Esophagus (tissue), 2 donors: ENCODE results near the gene C6orf52. TPM values are rescaled to one million over a fixed set of nuclear protein-coding genes. Genes with fewer than 3 reads are reported as not detected.
A peak's percentile ranks its signal among the peaks of the same experiment; 100 is the strongest.
"Not testable (repeated sequence)": the region's sequence is repeated elsewhere in the genome, so short reads cannot be mapped to it uniquely, and the experiment has no call there.

ENCODE experiments used
- H3K27ac ChIP-seq, 2 donors: one replicate each; pipeline ENCODE4 v1.5.1; 2013; ENCODE audit warnings: low read depth in 2 of 2, mild to moderate bottlenecking in 2 of 2, inconsistent platforms in 1 of 2, low read length in 1 of 2, moderate library complexity in 1 of 2
- H3K27me3 ChIP-seq, 2 donors: one replicate each; pipeline ENCODE4 v1.6.1; 2013; ENCODE audit warnings: low read length in 2 of 2, control low read depth in 1 of 2, mild to moderate bottlenecking in 1 of 2; ENCODE audit not compliant: insufficient read depth in 2 of 2, control insufficient read depth in 1 of 2
- H3K36me3 ChIP-seq, 2 donors: one replicate each; pipeline ENCODE4 v1.6.1; 2013; ENCODE audit warnings: low read length in 1 of 2; ENCODE audit not compliant: control insufficient read depth in 2 of 2, insufficient read depth in 2 of 2
- H3K4me1 ChIP-seq, 2 donors: one replicate each; pipeline ENCODE4 v1.6.1; 2013; ENCODE audit warnings: low read length in 1 of 2; ENCODE audit not compliant: control insufficient read depth in 2 of 2, insufficient read depth in 2 of 2
- H3K4me3 ChIP-seq, 2 donors: one replicate each; pipeline ENCODE4 v1.5.1; 2013; ENCODE audit warnings: low read length in 2 of 2, mild to moderate bottlenecking in 2 of 2, low read depth in 1 of 2, moderate library complexity in 1 of 2
- H3K9me3 ChIP-seq, 2 donors: one replicate each; pipeline ENCODE4 v1.6.1; 2013; ENCODE audit warnings: mild to moderate bottlenecking in 2 of 2, low read depth in 1 of 2, low read length in 1 of 2, moderate library complexity in 1 of 2; ENCODE audit not compliant: control insufficient read depth in 2 of 2, insufficient read depth in 1 of 2
- WGBS, 2 donors: extraction: QIAGEN DNeasy Blood & Tissue Kit; methylation state at CpG; one replicate each; pipeline ENCODE4 v1.1.7; 2013; 5-methylcytosine and 5-hydroxymethylcytosine counted together
- polyA plus RNA-seq, 2 donors: library from polyadenylated mRNA; stranded (reverse); fragments of 200-250 nt; gene quantifications; one replicate each; pipeline ENCODE4 v1.2.3, GENCODE V29; 2013
- donor health status: healthy with polysubstance abuse.
- donor health status: Bipolar disorder and iron deficiency.

The C6orf52 gene
- polyA plus RNA-seq, 2 donors = 0.69 TPM; not detected in 1

GRCh38 chr6:10725044-10725443, 30.6 kb upstream of the C6orf52 start:
- Histone ChIP-seq H3K27ac (no peak overlapping the region), H3K4me3 (no peak overlapping the region), H3K27me3 (no peaks in the 10 kb centered on the region), H3K9me3 (no peaks in the 10 kb centered on the region), H3K36me3 (peaks cover 3 to 5% of the 10 kb centered on the region in 2 donors), H3K4me1 (peaks cover 2 to 3% of the 10 kb centered on the region in 2 donors)
- 70 to 82% methylated on average over 6 of the region's 6 CpGs for WGBS, 2 donors

DNA sequence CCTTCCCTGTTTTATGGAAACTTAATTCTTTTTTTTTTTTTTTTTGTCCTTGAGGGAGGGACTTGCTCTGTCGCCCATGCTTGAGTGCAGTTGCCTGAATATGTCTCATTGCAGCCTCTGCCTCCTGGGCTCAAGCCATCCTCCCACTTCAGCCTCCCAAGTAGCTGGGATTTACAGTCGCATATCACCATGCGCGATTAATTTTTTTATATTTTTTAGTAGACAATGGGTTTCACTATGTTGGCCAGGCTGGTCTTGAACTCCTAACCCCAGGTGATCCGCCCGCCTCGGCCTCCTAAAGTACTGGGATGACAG, 29.1 kb upstream of the C6orf52 start:
- Histone ChIP-seq H3K9me3 (no peaks in the 10 kb centered on the region), H3K27me3 (no peaks in the 10 kb centered on the region), H3K36me3 (peaks cover 2 to 3% of the 10 kb centered on the region in 2 donors), H3K4me1 (peaks cover 2 to 3% of the 10 kb centered on the region in 2 donors), H3K4me3 (peak overlapping the region; percentile 60 to 71), H3K27ac (peak overlapping the region; percentile 88 to 91)
- 22 to 28% methylated on average over 7 of the region's 7 CpGs for WGBS, 2 donors

DNA sequence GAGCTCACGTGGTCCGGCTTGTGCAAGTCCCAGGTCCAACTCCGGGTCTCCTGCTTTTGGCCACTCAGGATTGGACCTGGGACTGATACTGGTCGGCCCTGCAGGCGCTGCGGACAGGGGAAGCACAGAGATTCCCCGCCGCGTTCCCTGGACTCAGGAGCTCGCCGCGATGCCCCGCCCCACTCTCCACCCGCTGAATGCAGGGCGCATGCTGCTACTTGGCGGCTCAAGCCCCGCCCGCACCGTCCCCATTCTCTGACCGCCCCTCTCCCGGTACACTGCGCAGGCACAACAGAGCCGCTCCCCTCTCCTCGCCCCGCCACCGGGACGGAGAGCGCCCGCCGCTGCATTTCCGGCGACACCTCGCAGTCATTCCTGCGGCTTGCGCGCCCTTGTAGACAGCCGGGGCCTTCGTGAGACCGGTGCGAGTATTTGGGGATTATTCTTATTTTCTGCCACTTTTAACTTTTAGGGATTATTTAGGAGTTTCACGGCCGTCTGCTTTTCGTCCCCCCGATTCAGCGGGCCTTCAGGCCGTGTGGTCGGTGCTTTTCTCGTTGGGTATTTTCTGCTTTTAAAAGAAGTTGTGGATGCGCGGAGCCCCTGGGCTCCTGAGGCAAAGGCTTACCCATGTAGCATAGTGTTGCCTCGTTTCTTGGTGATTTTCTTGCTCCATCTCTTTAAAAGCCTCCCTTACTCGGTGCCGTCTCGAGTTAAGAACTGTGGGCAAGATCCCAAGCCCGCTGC, 28.6 kb upstream of the C6orf52 start, which contains the start of gene TMEM14C:
TSS of gene TMEM14C (plus strand) at position 251 of the 747 bp plus-strand sequence. CDS start 1,544 bp downstream, outside the sequence.
- H3K27ac ChIP-seq = peak within 1 kb of the TSS; percentile 88 to 91
- 0% methylated on average over 54 to 55 of the region's 55 CpGs for WGBS, 2 donors

GRCh38 chr6:10722570-10722819, 28.1 kb upstream of the C6orf52 start:
- peak overlapping the region; percentile 60 to 71 for H3K4me3 ChIP-seq
- 1 to 2% methylated on average over 6 of the region's 6 CpGs for WGBS, 2 donors
- H3K36me3 ChIP-seq = no peaks in the 10 kb centered on the region
- H3K27me3 ChIP-seq = no peaks in the 10 kb centered on the region
- peaks cover 2 to 3% of the 10 kb centered on the region in 2 donors for H3K4me1 ChIP-seq
- peak overlapping the region; percentile 88 to 91 for H3K27ac ChIP-seq
- no peaks in the 10 kb centered on the region for H3K9me3 ChIP-seq

More for the DNA sequence above, 28.6 kb upstream of the C6orf52 start, which contains the start of gene TMEM14C:
- H3K36me3 ChIP-seq = peaks cover 0 to 2% of the 10 kb centered on the region in 2 donors
- H3K9me3 ChIP-seq = no peaks in the 10 kb centered on the region
- peak within 1 kb of the TSS; percentile 60 to 71 for H3K4me3 ChIP-seq
- peaks cover 2 to 3% of the 10 kb centered on the region in 2 donors for H3K4me1 ChIP-seq
- H3K27me3 ChIP-seq = no peaks in the 10 kb centered on the region

- WGBS, 2 donors = 73 to 76% methylated on average over 11 of the region's 11 CpGs
- Histone ChIP-seq H3K27ac (peak overlapping the region; percentile 88 to 91), H3K4me3 (peak overlapping the region; percentile 60 to 71), H3K4me1 (peaks cover 2 to 3% of the 10 kb centered on the region in 2 donors), H3K9me3 (no peaks in the 10 kb centered on the region), H3K27me3 (no peaks in the 10 kb centered on the region), H3K36me3 (no peaks in the 10 kb centered on the region)
Measured at GRCh38 chr6:10721850-10722569, 27.6 kb upstream of the C6orf52 start.

DNA sequence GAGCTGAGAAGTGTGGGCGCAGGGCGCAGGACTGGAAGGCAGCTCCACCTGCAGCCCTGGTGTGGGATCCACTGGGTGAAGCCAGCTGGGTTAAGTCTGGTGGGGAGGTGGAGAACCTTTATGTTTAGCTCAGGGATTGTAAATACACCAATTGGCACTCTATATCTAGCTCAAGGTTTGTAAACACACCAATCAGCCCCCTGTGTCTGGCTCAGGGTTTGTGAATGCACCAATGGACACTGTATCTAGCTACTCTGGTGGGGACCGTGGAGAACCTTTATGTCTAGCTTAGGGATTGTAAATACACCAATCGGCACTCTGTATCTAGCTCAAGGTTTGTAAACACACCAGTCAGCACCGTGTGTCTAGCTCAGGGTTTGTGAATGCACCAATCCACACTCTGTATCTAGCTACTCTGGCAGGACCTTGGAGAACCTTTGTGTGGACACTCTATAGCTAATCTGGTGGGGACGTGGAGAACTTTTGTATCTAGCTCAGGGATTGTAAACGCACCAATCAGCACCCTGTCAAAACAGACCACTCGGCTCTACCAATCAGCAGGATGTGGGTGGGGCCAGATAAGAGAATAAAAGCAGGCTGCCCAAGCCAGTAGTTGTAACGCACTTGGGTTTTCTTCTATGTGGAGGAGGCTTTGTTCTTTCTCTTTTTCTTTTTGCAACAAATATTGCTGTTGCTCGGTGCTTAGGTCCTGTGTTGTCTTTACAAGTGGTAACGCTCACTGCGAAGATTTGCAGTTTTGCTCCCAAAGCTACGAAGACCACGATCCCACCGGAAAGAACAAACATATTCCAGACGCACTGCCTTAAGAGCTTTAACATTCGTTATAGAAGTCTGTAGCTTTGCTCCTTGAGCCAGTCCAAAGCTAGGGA, 26.8 kb upstream of the C6orf52 start:
- Histone ChIP-seq H3K4me3 (peak overlapping the region; percentile 61 to 67), H3K27ac (peak overlapping the region; percentile 90 to 93)
- H3K9me3 ChIP-seq, H3K36me3 ChIP-seq, H3K4me1 ChIP-seq, H3K27me3 ChIP-seq: not testable (repeated sequence)
- 78 to 88% methylated on average over 17 of the region's 17 CpGs for WGBS, 2 donors

DNA sequence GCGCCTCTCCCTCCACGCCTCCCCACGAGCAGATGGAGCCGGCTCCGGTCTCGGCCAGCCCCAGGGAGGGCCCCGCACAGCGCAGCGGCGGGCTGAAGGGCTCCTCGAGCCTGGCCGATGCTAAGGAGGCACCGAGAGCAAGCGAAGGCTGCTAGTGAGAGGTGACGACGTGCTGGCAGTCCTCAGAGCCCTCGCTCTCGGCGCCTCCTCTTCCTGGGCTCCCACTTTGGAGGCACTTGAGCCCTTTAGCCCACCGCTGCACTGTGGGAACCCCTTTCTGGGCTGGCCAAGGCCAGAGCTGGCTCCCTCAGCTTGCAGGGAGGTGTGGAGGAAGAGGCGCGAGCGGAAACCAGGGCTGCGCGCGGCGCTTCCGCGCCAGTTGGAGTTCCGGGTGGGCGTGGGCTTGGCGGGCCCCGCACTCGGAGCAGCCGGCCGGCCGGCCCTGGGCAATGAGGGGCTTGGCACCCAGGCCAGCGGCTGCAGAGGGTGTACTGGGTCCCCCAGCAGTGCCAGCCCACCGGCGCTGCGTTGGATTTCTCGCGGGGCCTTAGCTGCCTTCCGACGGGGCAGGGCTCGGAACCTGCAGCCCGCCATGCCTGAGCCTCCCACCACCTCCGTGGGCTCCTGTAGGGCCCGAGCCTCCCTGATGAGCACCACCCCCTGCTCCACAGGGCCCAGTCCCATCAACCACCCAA, 26.0 kb upstream of the C6orf52 start:
- no peaks in the 10 kb centered on the region for H3K27me3 ChIP-seq
- H3K9me3 ChIP-seq = no peaks in the 10 kb centered on the region
- H3K4me1 ChIP-seq = peaks cover 2 to 3% of the 10 kb centered on the region in 2 donors
- WGBS, 2 donors = 23 to 29% methylated on average over 42 to 49 of the region's 49 CpGs
- H3K4me3 ChIP-seq = peak overlapping the region; percentile 61 to 67
- peak overlapping the region; percentile 90 to 93 for H3K27ac ChIP-seq
- H3K36me3 ChIP-seq = no peaks in the 10 kb centered on the region

DNA sequence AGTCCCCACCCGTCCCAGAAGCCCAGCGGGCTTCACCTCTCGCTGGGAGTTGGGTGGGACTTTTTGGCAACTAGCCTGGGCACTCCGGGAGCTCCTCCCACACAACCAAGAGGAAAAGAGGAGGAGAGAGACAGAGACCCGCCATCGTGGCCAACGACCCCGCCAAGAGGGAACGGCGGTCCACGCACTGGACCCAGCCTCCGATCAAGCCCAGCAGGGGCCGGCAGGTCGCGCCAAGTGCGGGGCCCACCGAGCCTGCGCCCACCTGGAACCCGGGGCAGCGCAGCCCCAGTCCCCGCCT, 25.5 kb upstream of the C6orf52 start:
- WGBS, 2 donors = 24 to 30% methylated on average over 21 of the region's 21 CpGs

More for the DNA sequence above, 25.5 kb upstream of the C6orf52 start:
- Histone ChIP-seq H3K4me3 (peak overlapping the region; percentile 61 to 67), H3K27me3 (no peaks in the 10 kb centered on the region), H3K27ac (peak overlapping the region; percentile 90 to 93), H3K9me3 (no peaks in the 10 kb centered on the region), H3K36me3 (no peaks in the 10 kb centered on the region), H3K4me1 (peaks cover 2 to 3% of the 10 kb centered on the region in 2 donors)
